HG03039 (cell line): Measurements from ENCODE around the gene DOCK10.

Experiments
- ATAC-seq: cut with Tn5 transposase; IDR thresholded peaks from one replicate; pipeline ENCODE4 v1.9.1; 2021; ENCODE audit warnings: mild to moderate bottlenecking, moderate library complexity; ENCODE audit not compliant: unreplicated experiment

Gene DOCK10

DNA sequence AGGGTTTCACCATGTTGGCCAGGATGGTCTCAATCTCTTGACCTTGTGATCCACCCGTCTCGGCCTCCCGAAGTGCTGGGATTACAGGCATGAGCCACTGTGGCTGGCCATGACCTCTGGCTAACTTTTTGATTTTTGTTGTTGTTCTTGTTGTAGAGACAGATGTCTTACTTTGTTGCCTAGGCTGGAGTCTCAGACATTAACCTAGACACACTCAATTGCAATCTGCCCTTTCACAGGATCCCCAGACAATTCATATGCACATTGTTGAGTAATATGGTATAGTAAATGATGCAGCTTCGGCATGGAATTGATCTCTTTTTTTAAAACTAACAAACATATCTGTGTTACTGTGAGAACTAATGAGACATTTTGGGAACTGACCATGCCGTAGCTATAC, 195.6 kb downstream of the DOCK10 start:
- no peak for ATAC-seq

DNA sequence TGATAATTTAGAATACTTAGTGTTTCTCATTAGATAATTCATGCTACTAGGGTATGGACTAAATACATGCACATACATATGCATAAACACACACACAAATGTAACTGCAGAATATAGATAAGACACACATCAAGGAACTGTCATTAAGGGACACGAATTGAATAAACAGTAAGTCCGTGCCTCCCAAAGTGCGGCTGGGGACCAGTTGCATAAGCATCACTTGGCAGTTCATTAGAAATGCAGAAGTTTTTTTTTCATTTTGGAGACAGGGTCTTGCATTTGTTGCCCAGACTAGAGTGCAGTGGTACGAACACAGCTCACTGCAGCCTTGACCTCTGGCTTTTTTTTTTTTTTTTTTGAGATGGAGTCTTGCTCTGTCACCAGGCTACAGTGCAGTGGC, 196.1 kb downstream of the DOCK10 start:
- ATAC-seq, result no peak

DNA sequence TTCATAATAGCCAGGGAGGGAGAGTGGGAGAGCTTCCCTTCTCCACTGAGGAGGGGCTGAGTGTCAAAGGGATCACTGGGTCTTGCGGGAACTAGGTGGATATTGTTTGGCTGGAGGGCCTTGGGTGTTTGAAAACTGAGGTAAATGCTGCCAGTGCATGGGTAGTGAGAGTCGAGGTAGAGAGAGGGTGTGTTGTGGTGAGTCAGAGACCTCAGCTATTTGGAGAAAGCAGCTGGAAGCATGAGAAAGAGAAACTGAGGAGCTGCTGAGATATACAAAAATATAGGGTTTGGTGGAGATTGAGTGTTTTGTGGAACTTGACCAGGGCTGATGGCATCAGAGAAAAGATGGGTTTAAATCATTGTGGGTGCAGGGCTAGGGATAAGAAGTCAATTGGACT, 199.1 kb downstream of the DOCK10 start:
- ATAC-seq, result no peak

DNA sequence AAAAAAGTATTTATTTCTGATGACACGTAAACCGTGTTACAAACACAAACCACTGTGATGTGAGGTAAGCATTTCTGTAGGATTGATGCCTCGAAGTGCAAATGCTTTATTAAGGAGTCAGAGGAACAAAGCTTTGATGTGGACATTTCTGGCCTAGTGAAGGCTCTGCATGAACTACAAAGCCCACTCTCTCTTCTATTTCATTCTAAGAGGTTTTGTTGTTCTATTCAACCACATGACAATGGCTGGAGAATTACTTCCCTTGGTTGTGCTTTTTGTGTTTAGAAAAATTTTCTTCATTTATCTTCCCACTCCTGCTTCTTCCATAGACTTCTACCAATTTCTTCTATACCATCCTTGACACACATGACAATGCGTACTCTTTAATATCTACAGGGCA, 200.4 kb downstream of the DOCK10 start:
- ATAC-seq, result no peak

DNA sequence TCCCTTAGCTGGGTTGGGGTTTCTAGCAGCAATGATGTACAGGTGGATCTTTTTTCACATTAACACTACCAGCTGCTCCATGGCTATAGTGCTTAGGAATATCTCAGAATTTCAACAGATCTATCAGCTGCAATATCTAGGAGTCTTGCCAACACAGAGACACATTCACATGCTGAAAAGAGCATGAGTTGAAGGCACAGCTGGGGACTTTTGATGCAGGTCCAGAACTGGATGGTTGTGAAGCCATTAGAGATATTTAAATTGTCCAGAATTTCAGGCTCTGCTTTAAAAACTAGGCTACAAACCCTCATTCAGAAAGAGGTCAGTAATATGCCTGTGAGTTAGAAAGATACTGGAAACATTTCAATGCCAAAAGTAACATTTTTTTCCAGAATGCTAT, 203.9 kb downstream of the DOCK10 start:
- no peak for ATAC-seq

DNA sequence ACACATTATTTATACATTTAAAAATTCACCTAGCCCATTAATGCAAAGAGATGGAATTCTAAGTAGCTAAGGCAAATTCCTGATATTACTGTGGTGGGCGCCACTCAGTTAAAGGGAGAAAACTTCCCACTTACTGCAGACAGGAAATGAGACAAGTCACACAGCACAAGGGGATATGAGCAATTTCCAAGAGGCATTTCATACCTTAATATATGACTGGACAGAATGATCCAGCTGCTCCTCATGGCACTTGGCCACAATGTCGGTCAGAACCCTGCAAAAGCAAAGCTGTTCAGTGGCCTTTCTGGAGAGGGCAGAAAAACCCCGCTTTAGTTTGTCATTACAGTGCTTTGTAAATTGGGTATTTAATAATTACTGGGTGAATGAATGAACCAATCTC, 204.7 kb downstream of the DOCK10 start:
- no peak for ATAC-seq

DNA sequence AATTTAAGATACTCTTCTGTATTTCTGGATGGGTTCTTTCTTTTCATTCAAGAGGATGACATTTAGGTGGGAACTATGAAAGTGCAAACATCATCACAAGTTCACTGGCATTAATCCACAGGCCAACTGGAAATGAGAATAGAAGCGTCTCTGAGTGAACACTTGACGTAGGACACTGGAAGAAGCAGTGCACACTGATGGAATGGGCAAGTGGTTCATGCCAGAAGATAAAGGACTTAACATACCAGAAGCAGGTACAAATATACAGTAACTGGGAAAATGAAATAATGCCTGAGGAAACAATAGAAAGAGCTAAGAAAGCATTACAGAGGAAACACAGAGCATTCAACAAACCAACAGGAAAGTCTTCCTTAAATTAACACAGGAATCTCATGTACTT, 205.2 kb downstream of the DOCK10 start:
- ATAC-seq, result no peak

DNA sequence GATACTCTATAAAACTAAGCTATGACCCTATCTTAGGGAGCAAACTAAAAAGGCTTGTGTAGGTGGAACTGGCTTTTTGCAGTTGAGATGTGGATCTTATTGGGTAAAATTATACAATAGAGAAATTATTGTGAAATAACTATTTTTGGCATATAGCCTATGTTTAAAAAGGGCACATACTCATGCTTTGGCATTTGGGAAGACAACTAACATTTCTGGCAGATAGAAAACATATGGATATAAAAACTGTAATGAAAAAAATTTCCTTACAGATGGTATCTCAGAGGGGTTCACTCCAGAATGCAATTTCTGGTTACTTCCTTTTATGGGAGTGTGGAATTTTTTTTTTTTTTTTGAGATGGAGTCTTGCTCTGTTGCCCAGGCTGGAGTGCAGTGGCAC, 206.0 kb downstream of the DOCK10 start:
- ATAC-seq, result no peak

DNA sequence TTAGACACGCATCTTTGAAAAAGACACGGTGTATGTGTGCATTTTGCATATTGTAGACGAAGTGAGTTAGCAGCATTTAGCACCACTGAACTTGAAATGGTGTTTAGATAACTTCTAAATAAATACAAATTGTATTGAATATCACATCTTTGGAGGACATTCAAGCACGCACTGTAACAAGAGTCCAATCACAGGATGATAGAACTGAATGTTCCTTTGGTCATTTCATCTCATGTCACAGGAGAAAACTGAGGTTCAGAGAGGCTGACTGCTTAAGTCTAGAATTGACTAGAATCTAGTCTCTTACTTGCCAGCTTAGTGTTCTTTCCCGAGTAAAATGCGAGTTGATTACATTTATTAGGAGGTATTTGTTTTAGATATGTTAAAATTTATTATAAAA, 206.9 kb downstream of the DOCK10 start:
- ATAC-seq, result no peak

DNA sequence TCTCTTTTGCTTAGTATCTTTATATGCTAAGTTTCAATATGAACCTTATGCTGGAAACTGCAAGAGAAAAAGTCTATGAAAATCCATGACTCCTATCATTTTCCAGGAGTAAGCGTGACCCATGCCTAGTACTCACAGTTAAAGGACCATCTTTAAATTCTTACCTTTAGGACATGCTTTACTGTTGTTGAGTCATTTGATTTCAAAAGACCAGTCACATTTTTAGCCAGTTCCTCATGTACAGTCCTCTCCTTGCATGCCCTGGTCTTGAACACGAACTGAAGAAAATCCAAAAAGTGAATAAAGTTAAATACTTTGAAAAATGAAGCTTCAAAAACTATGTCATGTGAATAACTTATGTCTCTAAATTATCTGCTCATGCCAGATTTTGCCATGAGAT, 208.3 kb downstream of the DOCK10 start:
- no peak for ATAC-seq

DNA sequence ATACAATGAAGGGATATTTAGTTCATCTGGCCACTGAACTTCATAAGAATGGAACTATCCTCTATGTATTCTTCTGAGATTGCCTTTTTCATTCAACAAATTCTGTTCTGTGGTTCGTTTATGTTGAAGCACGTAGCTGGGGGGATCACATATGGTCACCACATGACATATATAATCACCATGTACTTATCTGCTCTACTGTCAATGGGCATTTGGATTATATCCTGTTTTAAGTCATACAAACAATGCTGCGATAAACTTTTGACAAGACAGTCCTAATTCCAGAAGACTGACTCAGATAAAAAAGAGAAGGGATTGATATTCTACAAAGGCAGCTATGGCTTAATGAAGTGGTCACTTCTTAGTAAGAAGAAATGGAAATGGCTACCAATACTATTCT, 210.1 kb downstream of the DOCK10 start:
- ATAC-seq, result no peak

DNA sequence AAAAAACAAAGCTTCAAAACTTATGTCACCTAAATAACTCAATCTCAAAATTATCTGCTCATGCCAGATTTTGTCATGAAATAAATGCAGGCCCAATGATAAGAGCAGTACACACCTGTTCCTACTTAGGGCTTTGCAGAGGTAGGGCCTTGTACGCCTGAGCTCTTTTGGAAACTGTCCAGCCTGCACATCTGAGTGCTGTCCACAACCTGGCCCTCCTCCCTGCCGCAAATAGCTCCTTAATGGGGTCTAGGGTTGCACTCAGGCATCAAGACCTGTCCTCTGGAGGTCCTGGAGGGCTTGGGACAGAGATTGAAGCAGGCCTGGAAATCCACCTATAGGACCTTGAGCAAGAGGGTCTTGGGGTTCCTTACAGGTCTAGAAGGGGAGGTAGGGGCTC, 210.7 kb downstream of the DOCK10 start:
- no peak for ATAC-seq

DNA sequence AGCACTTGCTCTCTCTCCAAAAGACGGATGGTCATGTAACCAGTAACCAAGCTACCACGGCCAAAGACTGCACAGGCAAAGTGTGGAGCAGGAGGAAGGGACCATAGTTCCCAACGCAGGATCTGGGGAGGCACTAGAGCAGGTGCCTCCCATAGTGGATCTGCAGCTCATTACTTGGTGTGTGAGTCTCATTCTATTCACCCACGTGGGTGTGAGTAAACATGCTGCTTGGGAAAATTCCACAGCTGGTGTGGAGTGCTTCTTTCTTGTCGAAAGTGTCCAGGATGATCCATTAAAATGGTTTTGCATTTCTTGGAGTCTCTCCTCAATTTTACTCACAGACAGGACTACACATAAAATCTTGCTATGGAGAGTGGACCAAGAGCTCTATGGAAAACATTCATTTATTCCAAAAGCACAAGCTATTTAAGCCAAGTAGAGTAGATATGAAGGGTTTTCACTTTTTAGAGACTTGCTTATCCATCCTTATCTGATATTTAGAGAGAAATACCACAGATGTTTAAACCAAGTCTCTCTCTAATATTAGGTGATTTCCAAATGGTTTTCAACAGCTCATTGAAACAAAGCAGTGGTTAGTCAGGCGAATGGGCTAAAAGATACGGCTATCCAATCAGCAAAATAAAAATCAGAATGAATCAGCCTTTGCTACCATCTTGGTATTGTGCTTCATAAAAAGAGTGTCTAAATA, 221.8 kb downstream of the DOCK10 start:
- ATAC-seq, result no peak

DNA sequence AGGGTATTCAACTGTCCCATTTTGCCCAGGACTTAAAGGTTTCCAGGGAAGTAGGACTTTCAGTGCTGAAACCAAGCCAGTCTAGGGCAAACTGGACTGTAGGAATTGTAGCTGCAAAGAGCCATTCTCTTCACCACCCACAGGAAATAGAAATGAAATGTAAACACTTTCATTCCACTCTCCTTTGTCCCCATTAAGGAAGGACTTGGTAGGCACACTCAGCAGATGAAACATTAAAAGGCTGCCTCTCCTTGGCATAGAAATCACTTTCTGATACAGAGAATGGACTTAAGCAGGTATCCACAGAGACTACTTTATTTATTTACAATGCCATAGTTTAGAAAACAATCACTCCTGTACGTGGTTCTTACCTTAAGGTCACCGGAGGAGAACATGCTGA, 223.2 kb downstream of the DOCK10 start:
- no peak for ATAC-seq

DNA sequence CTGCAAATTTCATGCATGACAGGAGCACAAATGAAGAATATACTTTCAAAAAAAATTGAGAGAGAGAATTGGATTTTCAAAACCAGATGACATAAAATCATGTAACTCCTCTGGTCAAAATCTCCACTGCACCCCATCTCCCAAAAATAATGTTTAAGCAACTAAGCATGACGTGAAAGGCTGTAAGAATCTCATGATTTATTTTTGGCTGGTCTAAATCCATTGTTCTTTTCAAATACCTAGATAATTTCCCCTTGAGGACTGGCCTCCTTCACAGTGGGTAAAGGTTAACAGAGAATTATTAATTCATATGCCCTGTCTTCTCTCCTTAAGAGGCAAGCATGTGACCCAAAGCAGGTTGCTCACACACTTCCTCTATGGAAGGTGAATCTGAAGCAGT, 224.6 kb downstream of the DOCK10 start:
- ATAC-seq, result no peak

DNA sequence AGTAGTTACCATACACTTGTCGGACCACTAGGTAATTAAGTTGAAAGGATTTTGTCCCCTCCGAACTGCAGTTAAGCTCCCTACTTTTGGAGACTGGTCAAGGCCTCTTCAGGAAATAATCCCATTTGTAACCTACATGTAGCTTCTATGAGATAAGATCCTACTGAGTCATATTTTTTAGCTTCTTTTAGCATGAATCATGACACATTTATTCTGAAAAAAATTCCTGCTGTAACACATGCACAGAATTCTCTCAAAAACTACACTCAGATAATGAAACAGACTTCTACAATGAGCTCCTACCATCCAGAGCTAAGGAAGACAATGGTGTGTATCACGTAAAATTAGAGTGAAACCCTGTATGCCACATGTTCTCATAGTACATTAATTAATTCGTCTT, 225.5 kb downstream of the DOCK10 start:
- ATAC-seq, result no peak

DNA sequence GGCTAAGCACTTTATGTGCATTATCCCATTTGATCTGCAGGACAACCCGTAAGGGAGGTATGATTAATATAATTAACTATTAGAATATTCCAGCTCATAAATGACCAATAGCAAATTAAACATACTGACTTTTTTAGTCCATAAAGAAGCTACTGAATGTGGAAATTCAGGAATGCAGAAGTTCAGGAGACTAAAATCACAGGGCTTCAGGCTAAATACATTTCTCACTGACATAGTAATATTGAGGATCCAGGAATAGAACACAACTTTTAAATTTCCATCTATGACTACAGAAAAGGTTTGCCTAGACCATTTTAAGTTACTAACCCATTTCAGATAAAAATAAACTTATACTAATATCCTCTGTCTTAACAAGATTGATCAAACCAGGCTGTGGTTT, 228.7 kb downstream of the DOCK10 start:
- ATAC-seq, result no peak

DNA sequence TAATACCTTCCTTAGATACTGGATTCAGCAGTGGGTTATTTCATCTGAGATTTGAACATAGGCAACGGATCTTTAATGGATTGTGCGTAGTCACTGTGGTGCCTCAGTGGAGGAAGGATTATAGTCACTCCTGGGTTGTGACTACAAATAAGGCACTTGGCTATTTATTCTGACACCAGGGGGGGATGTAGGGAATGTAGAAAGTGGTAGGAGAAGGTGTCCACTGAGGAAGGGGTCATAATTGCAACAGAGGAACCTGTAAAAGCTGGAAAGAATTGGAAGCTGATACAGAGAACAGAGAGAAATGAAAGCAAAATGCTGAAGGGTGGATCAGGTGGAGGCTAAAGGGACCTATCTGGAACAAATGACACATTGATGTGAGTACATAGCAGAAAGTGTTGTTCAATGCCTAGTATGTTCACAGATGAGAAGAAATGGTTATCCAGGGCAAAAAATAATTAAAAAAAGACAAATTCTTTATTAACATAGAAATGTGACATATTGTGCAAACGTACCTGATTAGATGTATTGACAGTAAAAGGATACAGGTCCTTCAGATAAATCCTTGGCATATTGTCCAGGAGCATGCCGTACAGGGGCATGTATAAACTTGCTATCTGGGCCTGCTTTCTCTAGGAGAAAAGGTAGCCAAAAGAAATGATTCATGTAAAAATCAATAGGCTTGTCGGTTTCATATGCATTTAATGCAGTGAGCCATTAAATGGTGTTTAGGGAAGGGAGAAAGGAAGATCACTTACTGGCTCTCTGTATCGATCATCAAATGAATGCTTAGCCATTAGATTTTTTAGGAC, 234.9 kb downstream of the DOCK10 start:
- no peak for ATAC-seq

DNA sequence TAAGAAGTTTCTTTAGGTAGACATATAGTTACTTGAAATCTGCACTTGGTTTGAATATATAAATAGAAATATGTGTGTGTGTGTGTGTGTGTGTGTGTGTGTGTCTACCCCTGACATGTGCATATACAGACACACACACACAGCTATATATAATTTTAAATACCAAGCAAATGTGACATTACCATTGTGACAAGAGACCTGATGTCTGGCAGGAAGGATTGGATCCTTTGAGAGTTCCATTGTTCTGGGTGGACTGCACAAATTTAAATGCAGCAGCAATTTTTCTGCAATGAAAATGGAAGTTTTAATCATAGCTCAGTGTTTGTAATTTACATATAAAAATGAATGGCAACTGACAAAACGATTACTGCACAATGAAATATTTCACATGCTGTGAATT, 238.3 kb downstream of the DOCK10 start:
- ATAC-seq, result no peak

DNA sequence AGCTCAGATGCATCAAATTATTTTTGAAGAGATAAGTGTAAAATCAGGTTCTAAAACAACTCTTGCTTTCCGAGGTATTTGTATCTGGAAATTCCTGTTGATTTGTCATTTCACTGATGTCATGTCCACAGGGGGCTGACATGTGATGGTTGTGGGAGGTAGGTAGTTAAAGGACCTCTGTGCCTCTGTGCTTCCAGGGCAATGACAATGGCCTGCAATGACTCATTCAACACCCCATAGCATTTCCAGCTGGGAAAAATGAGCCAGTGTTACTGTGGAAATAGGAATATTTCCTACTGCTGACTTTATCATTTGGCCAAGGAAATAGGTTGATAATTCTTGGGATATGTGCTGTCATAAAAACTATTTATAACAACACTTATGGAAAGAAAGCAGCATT, 239.9 kb downstream of the DOCK10 start:
- no peak for ATAC-seq

DNA sequence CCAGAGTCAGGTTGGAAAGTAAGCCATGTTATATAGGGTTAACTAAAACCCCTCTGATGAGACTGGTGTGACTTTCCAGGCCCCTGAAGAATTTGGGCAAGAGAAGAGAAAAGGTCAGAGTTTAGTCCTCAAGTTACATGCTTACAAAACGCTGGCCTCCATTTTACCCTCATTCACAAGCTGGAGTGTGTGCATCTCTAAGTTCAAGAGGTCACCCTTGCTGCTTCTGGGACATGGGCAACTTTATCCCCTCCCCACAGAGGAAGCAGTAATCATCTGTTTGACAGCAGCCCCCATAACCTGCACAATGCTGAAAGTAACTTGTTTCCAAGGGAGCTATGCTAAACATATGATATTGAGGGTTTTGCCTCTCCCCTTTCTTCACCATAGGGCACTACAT, 240.9 kb downstream of the DOCK10 start:
- ATAC-seq, result no peak

DNA sequence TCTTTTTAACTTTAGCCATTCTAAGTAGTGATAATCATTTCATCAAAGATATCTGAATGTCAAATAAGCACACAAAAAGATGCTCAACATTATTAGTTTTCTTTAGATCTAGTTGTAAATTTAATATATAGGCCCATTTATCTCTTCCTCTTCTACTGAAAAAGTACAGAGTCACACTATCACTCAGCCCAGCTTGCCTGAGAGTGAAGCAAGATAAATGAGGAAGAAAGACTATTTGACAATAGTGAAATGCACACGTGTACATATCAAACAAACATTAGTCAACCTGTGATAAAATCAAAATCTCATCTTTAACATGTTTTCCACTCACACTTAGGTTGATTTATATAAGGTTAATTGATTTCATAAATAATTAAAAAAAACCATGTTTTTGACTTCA, 242.6 kb downstream of the DOCK10 start:
- no peak for ATAC-seq

DNA sequence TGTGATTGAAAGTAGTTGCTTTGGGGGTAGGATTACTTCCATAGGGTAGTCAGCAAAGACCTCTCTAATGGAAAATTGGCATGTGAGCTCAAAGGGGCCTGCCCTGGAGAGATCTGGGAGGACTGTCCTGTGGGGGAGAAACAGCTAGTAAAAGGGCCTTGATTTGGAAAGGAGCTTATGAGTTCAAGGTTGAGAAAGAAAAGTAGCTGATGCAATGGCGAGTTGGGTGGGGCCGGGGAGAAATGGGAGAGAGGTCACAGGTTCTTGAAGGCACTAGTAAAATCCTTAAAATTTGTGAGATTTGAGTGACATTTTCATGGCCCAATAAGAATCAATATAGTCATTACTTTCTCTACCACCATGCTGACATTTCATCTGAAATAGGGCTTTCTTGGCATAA, 244.1 kb downstream of the DOCK10 start:
- ATAC-seq, result no peak
